ENCODE data around the gene CHST11.
"Not testable (repeated sequence)": the region's sequence is repeated elsewhere in the genome, so short reads cannot be mapped to it uniquely, and the experiment has no call there.

CHST11 gene

DNA sequence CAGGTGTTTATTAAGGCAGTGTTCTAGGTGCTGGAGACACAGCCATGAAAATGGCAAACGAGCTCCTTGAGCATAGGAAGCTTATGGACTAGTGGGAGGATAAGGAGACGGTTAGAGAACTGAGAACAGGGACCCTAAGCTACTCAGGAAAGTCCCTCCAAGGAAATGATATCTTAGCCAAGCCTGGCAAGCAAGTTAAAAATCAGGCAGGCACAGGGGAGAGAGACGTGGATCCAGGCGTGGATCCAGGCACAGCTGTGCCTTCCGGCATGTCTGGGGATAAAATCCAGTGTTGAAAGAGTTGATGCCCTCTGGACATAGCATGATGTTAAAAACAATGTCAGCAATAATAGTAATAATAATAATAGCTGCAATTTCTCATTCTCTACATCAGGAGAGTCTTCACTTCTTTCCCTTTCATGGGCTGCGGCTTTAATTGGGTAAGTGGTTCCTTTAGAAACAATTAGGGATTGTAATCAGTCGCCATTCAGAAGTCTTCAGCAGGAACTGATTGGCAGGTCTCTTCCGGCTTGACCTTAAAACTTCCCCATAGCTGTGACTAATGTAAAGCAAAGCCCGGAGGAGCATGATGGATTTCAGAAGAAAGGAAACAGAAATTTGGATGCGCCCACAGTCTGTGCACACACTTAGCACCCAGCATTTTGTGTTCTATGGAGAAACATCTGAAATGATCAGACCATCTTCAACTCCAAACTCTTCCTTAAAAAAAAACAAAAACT lies 271.1 kb downstream of the CHST11 start:
- no peak for DNase-seq

DNA sequence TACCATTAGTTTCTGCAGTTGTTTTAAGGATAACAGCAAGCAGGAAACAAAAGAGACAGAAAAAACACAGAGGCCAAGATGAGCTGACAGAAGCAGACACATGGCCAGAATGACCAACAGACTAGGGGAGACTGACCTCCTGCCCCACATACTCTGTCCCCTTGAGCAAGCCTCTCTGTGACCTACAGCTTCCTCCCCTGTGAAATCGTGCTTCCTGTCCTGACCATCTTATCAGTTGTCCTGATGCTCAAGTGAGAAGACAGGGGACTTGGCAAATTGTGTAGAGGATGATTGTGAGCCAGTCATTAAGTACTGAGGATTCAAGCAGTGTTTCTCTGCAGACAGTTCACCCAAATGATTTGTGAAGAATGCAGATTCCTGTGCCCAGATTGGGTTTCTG lies 272.3 kb downstream of the CHST11 start:
- no peak for DNase-seq

DNA sequence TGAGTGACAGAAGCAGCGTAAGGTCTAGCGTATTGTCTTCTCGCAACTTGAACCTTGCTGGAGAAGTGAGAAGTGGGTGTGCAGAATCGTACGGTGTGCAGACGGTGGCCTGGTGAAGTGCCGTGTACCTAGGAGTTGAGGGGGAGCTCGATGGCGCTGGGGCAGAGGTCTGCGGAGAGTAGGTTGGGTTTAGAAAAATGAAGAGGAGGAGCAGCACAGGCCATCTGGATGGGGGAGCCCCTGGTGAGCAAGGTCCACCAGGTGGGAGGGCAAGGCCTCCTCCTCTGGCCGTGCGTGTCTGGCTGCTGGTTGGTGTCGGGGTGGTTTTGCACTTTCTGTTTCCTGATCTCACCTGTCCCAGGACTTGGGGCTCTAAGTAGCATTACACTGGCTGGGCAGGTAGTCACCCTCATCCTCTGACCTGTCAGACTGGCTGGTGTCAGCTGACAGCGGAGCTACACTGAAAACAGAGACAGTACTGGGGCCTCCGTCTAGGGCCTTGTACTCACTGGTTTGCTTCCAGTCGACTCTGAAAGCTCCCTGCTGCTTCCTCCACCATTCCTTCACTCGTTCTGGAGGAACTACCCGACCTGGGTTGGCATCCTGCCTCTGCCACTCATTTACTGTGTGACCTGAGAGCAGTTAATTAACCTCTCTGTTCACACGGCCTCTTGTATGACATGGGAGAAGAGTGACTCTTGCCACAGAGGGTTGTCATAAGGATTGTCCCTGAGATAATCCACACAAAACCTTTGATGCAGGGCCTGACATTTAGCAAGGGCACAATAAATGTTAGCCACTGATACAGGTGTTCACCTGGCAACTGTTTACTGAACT lies 273.1 kb downstream of the CHST11 start:
- no peak for DNase-seq

DNA sequence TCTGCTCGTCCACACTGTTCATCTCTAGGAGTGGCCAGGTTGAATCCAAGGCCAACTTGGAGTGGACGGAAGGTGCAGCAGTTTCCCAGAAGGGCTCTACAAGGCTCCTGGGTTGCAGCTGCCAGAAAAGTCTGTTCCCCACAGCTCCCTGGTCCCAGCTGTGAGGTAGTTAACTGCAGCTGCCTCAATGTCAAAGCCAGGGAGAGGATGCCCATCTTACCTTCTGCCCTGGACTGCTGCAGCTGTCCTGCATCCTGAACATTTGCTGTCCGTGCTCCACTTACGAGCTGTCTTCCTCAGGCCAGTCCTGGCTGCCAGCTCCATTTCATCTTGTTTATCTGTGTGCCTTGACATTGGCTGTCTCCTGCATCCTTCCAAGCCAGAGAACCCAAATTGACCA lies 274.0 kb downstream of the CHST11 start:
- DNase-seq: no peak

DNA sequence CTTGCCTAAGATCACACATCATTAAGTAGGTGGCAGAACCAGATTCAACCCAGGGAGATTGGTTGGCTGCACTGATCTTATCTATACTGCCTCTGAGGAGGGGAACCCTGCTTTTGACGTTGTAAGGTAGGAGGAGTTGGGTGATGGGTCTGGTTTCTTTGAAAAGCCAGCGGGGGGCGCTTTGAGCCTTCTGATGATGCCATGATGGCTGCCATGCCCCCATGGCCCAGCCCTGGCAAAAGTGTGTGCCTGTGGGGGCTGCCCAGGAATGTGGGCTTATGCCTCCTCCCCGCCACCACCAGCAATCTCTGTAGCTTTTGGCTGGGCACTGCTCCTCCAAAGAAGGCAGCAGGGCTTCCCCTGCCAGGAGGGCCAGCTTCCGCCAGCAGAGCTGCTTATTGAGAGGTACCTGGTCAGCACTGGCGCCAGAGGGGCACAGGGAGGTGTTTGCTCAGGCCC lies 277.0 kb downstream of the CHST11 start:
- no peak for DNase-seq

DNA sequence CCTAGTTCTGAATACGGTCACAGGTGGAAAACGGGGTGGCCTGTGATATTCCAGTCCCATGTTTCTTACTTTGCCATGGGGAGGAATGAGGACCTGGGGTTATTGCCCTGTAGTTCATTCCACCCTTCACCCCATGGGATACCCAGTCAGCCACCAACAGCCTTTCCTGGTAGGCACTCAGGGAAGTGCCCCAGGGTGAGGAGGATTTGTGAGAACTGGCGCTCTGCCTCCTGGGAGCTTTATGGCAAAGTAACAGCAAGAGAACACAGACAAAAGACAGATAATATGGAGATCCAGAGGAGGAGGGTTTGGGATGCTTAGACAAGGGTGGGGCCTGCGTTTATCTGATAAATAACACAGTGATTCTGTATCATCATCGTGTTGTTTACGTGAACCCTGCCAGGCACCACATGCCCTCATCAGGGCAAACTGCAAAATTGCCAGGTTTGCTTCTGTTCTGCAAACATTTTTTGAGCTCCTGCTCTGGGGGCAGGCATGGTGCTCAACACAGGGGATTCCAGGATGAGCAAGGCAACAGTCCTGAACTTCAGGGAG lies 277.9 kb downstream of the CHST11 start:
- DNase-seq: no peak

DNA sequence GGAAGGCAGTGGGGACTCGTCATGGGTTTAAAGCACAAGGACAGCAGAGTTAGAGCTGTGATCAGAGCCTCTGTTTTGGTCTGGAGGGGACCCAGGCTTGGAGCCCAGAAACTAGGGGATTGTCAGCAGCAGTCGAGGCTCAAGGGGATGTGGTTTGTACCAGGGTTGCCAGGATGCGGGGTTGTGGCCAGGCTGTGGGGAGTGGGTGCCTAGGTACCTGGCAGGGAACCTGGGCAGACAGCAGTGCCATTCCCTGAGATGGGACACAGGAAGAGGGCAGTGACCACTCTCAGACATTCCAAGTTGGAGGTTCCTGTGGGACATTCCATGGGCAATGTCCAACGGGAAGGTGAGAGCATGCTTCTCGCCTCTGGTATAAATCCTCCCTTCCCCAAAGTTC lies 279.1 kb downstream of the CHST11 start:
- no peak for DNase-seq

DNA sequence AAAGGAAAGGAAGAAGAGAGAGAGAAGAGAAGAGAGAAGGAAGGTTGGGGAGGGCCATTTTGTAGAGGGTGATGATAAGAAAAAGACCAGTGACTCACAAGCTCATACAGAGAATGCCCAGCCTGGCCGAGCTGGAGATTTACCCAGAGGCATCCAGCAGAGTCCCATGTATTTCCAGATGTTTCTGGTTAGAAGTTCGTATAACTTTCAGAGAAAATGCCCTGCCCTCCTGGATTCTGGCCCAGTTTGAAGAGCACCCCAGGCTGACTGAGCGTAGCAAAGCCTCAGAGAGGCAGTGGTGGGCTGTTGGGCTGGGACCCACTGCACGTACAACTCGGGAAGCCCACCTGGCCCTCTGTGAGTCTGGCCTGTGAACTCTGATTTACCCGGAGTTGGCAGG lies 279.6 kb downstream of the CHST11 start:
- DNase-seq: no peak

DNA sequence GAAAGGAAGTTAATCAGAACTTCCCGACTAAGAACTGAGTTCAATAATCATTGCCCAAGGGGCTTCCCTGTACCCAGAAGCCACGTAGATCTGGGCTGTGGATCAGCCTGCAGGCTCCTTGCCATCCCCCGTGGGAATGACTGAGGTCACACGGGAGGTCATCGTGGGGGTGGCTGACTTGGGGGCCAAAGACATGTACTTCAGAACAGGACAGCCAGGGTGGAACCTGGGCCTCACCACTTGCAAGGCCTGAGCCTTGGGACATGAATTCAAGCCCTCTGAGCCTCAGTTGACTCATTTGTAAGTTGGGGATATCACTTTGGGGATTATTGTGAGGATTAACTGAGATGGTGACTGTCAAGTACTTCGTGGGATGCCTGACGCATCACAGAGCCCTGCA lies 280.4 kb downstream of the CHST11 start:
- no peak for DNase-seq

DNA sequence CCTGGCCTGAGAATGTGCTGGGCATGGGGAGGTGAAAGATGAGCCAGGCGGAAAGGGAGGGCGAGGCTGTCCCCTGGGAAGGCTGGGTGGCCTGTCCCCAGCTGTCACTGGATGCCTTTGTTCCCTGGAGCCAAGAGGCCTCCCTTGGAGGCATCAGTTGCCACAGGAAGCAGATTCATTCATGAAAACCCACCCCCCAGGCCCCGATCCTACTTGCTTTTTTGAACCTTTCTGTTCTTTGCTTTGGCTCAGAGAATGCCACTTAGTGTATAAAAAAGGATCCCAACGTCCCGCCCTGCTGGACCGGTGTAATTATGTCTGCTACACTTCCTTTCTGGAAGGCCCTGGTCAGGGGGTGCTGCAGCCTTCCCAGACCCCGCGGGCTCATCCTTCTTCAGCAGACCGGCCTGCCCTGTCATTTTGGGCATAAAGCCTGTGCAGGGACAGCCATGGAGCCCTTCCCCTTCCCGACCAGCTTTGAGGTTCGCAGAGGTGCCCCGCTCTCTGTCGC lies 281.1 kb downstream of the CHST11 start:
- no peak for DNase-seq

DNA sequence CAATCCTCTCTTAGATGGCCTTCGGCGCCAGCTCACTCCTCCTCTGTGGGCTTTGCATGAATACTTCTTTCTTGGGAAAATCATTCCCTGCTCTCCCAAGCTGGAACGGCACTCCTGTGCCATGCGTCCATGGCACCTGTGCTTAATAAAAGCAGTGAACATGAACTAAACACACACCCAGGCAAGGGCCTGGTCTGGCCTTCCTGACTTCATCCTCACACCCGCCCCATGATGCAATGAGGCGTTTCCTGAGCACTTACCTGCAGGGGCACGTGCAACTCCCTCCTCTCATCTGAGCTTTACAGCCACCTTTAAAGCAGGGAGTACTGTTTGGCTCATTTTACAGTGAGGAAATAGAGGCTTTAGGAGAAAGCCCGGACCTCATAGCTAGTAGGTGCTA lies 281.6 kb downstream of the CHST11 start:
- DNase-seq: no peak

DNA sequence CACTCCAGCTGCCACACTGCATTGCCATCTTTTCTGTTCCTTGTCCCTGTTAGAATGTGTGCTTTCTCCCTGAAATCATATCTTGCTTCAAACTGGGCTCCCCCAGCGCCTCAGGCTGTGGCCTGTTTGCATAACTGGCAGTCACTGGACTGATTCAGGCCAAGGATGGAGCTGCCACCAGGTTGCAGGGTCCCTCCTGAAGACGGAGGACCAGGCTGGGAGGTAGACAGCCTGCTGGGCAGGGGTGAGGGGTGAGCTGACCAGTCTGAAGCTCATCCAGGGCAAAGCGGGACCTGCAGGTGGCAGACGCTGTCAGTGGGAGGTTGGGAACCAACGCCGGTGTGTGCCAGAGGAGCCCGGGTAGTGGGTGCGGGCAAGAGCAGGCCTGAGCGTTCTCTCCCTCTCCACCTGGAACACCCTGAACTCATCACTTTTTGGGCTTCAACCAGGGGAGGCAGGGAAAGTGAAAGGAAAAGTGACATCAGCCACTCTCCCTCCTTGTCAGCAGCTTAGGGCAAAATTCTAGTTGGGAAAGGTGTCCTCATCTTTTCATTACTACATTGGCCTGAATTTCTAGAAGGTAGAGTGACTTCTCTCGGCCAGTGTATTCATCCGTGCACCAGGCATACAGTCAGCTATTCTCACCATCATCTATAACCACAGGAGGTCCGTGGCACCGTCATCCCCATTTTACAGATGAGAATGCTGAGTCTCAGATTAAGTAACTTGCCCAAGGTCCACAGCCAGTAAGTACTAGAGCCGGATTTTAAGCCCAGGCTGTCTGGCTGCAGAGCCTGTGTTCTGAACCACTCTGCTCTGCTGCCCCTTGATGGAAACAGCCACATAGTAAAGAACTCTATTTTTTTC lies 282.3 kb downstream of the CHST11 start:
- no peak for DNase-seq

DNA sequence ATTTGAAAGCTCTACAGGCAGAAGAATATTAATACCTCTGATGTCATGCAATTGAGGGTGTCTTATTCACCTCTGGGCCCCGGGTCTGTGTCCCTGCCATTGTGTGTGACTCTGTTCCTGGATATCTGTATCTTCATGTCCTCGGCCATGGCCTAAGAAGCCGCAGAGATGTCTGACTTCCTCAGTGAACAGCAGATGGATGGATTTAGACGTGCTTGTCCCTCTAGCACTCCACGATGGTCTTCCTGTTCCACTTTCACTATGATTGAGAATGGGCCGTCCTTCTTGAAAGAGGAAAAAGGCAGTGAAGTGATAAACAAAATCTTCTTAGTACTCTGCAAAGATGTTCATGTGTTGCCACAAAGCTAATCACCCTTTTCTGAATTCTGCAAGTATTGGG lies 283.9 kb downstream of the CHST11 start:
- DNase-seq: no peak

DNA sequence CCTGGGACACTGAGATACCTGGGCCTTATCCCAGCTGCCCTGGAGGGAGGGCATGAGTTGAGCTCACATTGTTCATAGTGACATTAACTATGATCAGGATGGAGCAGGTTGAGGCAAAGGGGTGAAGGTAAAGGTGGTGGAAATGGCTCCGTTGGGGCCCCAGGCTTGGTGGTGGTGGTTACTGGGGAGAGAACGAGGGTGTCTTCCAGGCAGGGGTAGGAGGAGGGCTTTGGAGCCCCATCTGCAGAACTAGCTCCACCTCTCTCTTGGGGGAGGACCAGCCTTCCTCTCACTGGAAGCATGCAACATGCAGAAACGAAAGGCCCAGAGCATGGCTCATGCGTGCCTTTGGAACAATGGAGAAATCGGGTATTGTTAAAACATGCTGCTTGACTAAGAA lies 284.3 kb downstream of the CHST11 start:
- DNase-seq: no peak

DNA sequence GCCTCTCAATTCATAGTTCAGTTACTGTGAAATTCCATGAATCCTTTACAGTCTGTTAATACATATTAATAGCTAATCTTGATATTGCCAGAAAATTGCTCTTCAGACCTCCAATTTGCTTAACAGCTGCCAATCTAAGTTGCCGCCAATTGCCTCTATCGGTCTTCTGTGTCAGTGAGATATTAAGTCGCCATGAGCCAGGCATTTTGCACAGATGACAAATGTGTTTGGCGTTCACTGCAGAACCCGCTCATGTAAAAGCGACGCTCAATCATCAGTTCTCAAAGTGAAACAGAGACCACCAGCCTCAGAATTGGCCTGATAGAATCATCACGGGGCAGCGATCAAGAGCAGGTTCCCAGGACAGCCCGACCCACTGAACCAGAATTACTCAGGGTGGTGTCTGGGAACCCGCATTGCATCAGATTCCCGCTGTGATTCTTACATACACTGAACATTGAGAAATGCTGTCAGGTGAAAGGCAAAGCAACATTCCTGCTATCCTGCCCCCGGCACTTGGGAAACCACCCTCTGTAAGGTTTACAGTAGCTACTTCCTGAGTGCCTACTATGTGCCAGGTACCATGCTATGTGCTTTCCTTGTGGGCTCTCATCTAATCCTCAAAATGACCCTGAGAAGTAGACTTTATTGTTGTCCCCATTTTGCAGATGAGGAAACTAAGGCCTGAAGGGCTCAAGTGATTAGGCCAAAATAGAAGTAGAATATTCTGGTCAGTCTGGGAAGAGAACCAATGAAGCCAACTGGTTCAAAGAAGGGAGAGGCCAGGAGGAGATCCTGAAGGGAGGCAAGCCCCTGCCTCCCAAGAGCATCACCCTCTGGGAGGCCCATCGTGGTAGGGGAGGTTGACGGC lies 285.0 kb downstream of the CHST11 start:
- no peak for DNase-seq

DNA sequence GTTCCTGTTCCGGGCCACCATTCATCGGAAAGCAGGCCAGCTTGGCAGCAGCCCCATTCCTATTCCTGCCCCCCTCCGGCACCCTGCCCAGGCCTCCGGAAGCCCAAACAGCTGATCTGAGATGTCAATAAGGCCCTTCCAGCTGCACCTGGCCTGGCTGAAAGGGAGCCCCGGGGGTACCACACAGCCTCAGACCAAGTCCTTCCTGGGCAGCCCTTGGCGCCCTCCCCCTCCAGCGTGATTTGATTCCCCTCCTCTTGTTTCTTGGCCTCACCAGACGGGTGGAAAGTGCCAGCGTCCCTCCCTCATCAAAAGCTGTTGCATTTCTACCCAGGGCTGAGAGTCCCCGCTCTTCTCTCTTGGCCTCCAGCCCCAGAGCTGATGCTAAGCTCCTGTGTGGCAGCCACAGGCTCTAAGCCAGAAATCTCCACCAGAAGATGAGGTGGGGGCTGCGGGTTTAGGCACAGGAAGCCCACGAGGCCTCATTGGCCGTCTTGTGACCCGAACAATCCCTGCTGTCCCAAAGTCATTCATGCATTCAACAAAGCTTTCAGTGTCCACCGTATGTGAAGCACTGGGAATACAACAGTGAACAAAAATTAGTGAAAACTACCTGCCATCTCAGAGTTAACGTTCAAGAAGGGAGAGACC lies 285.9 kb downstream of the CHST11 start:
- DNase-seq: no peak

DNA sequence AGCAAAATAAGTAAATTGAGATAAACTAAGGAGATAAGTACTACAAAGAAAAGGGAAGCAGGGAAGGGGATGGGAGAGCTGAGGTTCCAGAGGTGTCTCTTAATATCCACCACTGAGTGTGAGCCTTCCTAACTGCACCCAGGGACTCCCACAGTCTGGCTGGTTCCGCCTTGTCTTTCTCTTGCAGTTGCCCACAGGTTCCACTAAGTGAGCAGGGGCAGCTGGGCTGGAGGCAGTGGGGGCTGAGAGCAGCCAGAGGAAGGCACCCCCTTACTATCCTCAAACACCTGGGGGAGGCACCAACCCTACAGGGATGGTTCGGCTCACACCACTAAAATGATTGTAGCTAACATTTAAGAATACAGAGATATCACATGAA lies 286.4 kb downstream of the CHST11 start:
- DNase-seq: no peak

DNA sequence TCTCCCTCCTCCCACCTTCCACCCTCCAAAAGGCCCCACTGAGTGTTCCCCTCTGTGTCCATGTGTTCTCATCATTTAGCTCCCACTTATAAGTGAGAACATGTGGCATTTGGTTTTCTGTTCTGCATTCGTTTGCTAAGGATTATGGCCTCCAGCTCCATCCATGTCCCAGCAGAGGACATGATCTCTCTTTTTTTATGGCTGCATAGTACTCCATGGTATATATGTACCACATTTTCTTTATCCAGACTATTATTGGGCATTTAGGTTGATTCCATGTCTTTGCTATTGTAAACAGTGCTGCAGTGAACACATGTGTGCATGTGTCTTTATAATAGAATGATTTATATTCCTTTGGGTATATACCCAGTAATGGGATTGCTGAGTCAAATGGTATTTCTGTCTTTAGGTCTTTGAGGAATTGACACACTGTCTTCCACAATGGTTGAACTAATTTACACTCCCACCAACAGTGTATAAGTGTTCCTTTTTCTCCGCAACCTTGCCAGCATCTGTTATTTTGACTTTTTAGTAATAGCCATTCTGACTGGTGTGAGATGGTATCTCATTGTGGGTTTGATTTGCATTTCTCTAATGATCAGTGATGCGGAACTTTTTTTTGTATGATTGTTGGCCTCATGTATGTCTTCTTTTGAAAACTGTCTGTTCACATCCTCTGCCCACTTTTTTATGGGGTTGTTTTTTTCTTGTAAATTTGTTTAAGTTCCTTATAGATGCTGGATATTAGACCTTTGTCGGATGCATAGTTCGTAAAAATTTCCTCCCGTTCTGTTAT lies 287.2 kb downstream of the CHST11 start:
- DNase-seq: not testable (repeated sequence)

DNA sequence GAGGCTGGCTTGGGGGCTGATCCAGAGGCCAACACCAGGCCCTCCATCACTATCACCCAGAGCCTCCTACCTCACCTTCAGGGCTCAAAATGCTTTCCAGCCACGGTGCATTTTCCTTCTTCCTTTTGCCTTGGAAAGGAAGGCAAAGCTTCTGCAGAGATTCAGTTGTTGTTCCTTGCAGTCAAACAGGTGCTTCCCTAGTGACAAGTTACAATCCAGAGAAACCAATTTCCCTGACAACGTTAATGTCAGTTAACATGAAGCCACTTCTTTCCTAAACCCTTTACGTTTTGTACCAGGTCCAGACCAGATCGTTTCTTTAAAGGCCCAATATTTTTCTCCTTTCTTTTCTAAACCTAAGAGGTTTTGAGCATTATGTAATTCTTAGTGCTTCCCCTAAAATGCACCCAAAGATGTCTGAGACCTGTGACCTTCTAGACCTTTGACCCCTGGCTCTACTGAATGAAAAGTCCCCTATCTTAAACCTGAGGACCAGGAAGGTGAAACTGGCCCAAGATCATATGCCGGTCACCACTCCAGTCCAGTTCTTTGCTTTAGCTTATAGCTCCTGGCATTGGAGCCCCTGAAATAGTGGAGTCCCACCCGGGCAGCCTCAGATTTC lies 289.8 kb downstream of the CHST11 start:
- no peak for DNase-seq

DNA sequence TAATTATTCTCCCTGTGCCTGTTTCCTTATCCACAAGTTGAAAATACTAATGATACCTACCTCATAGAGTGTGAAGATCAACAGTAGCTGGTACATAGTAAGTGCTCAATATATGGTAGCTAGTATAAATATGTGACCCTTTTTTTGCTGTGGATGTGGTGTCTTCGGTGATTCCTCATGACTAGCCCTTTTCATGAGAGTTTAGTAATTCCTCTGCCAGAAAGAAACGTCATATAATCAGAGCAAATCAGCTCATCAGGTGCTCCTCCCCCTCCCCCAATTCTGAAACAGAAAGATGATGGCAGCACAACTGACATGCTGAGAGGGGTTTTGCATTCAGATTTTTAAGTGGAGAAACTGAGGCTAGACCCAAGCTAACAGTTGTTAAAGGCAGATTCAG lies 290.6 kb downstream of the CHST11 start:
- no peak for DNase-seq
